HepG2 (cell line): ENCODE data around the gene DNMT3B. TPM values are rescaled to one million over a fixed set of nuclear protein-coding genes. Genes with fewer than 3 reads are reported as not detected.
A peak's percentile ranks its signal among the peaks of the same experiment; 100 is the strongest.

ENCODE experiments used
- CEBPB ChIP-seq: IDR thresholded peaks from 2 replicates; pipeline ENCODE4 v1.6.1; 2011; ENCODE audit warnings: low read depth, low read length, improper control_type of control experiment, borderline replicate concordance
- KLF9 ChIP-seq: IDR thresholded peaks from 2 replicates; pipeline ENCODE4 v1.6.1; 2016; ENCODE audit warnings: low read depth
- ZNF292 ChIP-seq: sonication (generic); formaldehyde crosslinking; IDR thresholded peaks from 2 replicates; pipeline ENCODE4 v1.8.1; 2022; ENCODE audit warnings: mild to moderate bottlenecking, low read depth, missing genetic modification reagents, borderline replicate concordance
- polyA plus RNA-seq, 8 experiments: library from polyadenylated mRNA; depleted of rRNA in 3 of 8; stranded (reverse) in 7 of 8; unstranded in 1 of 8; fragments of >200 nt; fragmentation: Illumina TruSeq in 4 of 8; extraction: Trizol in 4 of 8; gene quantifications; 2 replicates each; pipeline versions ENCODE4 v1.2.1 to v1.2.3, GENCODE V29; 2011 to 2016; ENCODE audit warnings: low read depth in 4 of 8, missing spikeins in 1 of 8, mixed read lengths in 1 of 8; ENCODE audit not compliant: insufficient read depth in 1 of 8
- total RNA-seq, 5 experiments: library from RNA; depleted of rRNA; stranded (reverse); fragments of >200 nt; fragmentation: Illumina TruSeq; extraction: Trizol; gene quantifications; 2 replicates each; pipeline ENCODE4 v1.2.3, GENCODE V29; 2016; ENCODE audit warnings: low read depth in 1 of 5
- TF ChIP-seq, protein P1 (sequence below): sonication (generic); formaldehyde crosslinking; IDR thresholded peaks from 2 replicates; pipeline ENCODE4 v1.5.1; 2020; ENCODE audit warnings: mild to moderate bottlenecking, missing genetic modification reagents, moderate library complexity
- TF ChIP-seq, protein P2 (sequence below): sonication (generic); formaldehyde crosslinking; IDR thresholded peaks from 2 replicates; pipeline ENCODE4 v1.9.0; 2021; ENCODE audit warnings: mild to moderate bottlenecking, missing genetic modification reagents
- TF ChIP-seq, protein P3 (sequence below): sonication (generic); formaldehyde crosslinking; IDR thresholded peaks from 2 replicates; pipeline ENCODE4 v1.5.1; 2020; ENCODE audit warnings: missing genetic modification reagents, mild to moderate bottlenecking, borderline replicate concordance
- TF ChIP-seq, protein P4 (sequence below): sonication (generic); formaldehyde crosslinking; IDR thresholded peaks from 2 replicates; pipeline ENCODE4 v1.4.0; 2020; ENCODE audit warnings: missing genetic modification reagents
- TF ChIP-seq, protein P5 (sequence below): sonication (generic); formaldehyde crosslinking; IDR thresholded peaks from 2 replicates; pipeline ENCODE4 v1.9.0; 2021; ENCODE audit warnings: missing genetic modification reagents, mild to moderate bottlenecking, borderline replicate concordance
- TF ChIP-seq, protein P6 (sequence below): sonication (generic); formaldehyde crosslinking; IDR thresholded peaks from 2 replicates; pipeline ENCODE4 v1.4.0; 2020; ENCODE audit warnings: mild to moderate bottlenecking, missing genetic modification reagents, borderline replicate concordance
- TF ChIP-seq, protein P7 (sequence below): sonication (generic); formaldehyde crosslinking; IDR thresholded peaks from 2 replicates; pipeline ENCODE4 v1.5.0; 2020; ENCODE audit warnings: missing genetic modification reagents

Gene DNMT3B
- total and polyA plus RNA-seq, 2 of the 13 experiments (the other 11 are each of a cell fraction or from before 2014, with no cell fraction given): 3.8 to 13.9 TPM

DNA sequence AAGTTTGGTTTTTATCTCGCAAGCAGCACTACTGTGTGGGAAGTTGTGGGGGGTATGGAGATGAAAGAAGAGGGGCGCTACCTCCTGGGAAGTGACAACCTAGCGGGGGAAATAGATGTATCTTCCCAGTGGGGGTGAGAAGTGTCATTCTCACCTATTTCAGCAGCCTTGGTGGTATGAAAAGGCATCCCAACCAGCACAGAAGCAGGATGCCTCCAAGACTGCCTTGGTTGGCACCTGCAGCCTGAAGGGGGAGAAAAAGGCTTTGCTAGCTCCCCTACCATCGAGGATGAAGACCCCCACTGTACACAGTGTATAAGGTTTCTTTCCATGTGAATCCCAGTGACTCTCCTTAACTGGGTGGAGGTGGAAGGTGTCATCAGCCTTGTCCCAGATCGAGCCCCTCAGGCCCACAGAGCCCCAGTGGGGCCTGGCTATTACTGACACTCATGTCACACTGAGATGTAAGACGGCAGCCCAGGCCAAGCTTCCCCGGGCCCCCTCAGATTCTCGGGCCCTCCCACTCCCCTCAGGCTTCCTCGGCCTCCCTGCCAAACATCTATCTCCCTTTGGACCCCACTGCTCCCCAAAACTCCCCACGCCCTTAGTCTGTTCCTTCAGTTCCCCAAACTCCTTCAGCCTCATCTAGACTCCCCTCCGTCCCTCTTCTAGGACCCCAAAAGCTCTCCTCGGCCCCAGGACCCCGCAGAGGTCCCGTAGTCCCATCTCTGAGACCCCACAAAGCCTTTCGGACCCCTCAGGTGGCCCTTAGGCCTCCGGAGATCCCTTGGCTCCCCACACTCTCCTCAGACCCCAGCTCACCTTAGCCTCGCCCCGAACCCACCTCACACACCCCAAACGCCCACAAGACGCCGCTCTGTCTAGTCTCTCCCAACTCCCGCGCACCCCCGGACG lies 19.6 kb upstream of the DNMT3B start (continued):
- TF ChIP-seq, protein P1, sequence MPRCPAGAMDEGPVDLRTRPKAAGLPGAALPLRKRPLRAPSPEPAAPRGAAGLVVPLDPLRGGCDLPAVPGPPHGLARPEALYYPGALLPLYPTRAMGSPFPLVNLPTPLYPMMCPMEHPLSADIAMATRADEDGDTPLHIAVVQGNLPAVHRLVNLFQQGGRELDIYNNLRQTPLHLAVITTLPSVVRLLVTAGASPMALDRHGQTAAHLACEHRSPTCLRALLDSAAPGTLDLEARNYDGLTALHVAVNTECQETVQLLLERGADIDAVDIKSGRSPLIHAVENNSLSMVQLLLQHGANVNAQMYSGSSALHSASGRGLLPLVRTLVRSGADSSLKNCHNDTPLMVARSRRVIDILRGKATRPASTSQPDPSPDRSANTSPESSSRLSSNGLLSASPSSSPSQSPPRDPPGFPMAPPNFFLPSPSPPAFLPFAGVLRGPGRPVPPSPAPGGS: no peak
- TF ChIP-seq KLF9 (CRISPR knock-in tag) (no peak), ZNF292 (0 out of 2 replicates have a peak, but pooled peaks have one; percentile 50), CEBPB (no peak)
- TF ChIP-seq, protein P2, sequence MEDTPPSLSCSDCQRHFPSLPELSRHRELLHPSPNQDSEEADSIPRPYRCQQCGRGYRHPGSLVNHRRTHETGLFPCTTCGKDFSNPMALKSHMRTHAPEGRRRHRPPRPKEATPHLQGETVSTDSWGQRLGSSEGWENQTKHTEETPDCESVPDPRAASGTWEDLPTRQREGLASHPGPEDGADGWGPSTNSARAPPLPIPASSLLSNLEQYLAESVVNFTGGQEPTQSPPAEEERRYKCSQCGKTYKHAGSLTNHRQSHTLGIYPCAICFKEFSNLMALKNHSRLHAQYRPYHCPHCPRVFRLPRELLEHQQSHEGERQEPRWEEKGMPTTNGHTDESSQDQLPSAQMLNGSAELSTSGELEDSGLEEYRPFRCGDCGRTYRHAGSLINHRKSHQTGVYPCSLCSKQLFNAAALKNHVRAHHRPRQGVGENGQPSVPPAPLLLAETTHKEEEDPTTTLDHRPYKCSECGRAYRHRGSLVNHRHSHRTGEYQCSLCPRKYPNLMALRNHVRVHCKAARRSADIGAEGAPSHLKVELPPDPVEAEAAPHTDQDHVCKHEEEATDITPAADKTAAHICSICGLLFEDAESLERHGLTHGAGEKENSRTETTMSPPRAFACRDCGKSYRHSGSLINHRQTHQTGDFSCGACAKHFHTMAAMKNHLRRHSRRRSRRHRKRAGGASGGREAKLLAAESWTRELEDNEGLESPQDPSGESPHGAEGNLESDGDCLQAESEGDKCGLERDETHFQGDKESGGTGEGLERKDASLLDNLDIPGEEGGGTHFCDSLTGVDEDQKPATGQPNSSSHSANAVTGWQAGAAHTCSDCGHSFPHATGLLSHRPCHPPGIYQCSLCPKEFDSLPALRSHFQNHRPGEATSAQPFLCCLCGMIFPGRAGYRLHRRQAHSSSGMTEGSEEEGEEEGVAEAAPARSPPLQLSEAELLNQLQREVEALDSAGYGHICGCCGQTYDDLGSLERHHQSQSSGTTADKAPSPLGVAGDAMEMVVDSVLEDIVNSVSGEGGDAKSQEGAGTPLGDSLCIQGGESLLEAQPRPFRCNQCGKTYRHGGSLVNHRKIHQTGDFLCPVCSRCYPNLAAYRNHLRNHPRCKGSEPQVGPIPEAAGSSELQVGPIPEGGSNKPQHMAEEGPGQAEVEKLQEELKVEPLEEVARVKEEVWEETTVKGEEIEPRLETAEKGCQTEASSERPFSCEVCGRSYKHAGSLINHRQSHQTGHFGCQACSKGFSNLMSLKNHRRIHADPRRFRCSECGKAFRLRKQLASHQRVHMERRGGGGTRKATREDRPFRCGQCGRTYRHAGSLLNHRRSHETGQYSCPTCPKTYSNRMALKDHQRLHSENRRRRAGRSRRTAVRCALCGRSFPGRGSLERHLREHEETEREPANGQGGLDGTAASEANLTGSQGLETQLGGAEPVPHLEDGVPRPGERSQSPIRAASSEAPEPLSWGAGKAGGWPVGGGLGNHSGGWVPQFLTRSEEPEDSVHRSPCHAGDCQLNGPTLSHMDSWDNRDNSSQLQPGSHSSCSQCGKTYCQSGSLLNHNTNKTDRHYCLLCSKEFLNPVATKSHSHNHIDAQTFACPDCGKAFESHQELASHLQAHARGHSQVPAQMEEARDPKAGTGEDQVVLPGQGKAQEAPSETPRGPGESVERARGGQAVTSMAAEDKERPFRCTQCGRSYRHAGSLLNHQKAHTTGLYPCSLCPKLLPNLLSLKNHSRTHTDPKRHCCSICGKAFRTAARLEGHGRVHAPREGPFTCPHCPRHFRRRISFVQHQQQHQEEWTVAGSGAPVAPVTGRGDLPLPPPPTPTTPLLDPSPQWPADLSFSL (CRISPR knock-in tag): no peak
- TF ChIP-seq, protein P3, sequence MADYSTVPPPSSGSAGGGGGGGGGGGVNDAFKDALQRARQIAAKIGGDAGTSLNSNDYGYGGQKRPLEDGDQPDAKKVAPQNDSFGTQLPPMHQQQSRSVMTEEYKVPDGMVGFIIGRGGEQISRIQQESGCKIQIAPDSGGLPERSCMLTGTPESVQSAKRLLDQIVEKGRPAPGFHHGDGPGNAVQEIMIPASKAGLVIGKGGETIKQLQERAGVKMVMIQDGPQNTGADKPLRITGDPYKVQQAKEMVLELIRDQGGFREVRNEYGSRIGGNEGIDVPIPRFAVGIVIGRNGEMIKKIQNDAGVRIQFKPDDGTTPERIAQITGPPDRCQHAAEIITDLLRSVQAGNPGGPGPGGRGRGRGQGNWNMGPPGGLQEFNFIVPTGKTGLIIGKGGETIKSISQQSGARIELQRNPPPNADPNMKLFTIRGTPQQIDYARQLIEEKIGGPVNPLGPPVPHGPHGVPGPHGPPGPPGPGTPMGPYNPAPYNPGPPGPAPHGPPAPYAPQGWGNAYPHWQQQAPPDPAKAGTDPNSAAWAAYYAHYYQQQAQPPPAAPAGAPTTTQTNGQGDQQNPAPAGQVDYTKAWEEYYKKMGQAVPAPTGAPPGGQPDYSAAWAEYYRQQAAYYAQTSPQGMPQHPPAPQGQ: no peak
- TF ChIP-seq, protein P4, sequence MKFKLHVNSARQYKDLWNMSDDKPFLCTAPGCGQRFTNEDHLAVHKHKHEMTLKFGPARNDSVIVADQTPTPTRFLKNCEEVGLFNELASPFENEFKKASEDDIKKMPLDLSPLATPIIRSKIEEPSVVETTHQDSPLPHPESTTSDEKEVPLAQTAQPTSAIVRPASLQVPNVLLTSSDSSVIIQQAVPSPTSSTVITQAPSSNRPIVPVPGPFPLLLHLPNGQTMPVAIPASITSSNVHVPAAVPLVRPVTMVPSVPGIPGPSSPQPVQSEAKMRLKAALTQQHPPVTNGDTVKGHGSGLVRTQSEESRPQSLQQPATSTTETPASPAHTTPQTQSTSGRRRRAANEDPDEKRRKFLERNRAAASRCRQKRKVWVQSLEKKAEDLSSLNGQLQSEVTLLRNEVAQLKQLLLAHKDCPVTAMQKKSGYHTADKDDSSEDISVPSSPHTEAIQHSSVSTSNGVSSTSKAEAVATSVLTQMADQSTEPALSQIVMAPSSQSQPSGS (CRISPR knock-in tag): no peak
- TF ChIP-seq, protein P5, sequence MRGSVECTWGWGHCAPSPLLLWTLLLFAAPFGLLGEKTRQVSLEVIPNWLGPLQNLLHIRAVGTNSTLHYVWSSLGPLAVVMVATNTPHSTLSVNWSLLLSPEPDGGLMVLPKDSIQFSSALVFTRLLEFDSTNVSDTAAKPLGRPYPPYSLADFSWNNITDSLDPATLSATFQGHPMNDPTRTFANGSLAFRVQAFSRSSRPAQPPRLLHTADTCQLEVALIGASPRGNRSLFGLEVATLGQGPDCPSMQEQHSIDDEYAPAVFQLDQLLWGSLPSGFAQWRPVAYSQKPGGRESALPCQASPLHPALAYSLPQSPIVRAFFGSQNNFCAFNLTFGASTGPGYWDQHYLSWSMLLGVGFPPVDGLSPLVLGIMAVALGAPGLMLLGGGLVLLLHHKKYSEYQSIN (CRISPR knock-in tag): no peak
- TF ChIP-seq, protein P6, sequence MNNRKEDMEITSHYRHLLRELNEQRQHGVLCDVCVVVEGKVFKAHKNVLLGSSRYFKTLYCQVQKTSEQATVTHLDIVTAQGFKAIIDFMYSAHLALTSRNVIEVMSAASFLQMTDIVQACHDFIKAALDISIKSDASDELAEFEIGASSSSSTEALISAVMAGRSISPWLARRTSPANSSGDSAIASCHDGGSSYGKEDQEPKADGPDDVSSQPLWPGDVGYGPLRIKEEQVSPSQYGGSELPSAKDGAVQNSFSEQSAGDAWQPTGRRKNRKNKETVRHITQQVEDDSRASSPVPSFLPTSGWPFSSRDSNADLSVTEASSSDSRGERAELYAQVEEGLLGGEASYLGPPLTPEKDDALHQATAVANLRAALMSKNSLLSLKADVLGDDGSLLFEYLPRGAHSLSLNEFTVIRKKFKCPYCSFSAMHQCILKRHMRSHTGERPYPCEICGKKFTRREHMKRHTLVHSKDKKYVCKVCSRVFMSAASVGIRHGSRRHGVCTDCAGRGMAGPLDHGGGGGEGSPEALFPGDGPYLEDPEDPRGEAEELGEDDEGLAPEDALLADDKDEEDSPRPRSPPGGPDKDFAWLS (CRISPR knock-in tag): no peak
- TF ChIP-seq, protein P7, sequence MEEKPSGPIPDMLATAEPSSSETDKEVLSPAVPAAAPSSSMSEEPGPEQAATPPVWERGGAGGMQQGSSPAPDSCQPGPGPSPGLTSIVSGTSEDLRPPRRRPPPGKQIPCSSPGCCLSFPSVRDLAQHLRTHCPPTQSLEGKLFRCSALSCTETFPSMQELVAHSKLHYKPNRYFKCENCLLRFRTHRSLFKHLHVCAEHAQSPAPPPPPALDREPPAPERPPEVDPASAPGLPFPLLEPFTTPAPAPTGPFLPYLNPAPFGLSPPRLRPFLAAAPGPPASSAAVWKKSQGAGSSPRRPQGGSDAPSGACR (CRISPR knock-in tag): no peak
